ENCODE data around the gene SLC25A41.
A peak's percentile ranks its signal among the peaks of the same experiment; 100 is the strongest.
"Not testable (repeated sequence)": the region's sequence is repeated elsewhere in the genome, so short reads cannot be mapped to it uniquely, and the experiment has no call there.

The SLC25A41 gene

GRCh38 chr19:6459262-6460098 is 25.9 kb upstream of the SLC25A41 start, which contains the start of gene SLC25A23:
Gene SLC25A23 (minus strand): TSS chr19:6459792. CDS start chr19:6459628, 164 bp downstream.
- peak in 5 of 6 experiments; percentile 28 to 68 (median 61) for DNase-seq

- no peak for DNase-seq
Measured at GRCh38 chr19:6458695-6459261, 25.2 kb upstream of the SLC25A41 start.

- DNase-seq = no peak
Measured at GRCh38 chr19:6457958-6458694, 24.6 kb upstream of the SLC25A41 start.

DNA sequence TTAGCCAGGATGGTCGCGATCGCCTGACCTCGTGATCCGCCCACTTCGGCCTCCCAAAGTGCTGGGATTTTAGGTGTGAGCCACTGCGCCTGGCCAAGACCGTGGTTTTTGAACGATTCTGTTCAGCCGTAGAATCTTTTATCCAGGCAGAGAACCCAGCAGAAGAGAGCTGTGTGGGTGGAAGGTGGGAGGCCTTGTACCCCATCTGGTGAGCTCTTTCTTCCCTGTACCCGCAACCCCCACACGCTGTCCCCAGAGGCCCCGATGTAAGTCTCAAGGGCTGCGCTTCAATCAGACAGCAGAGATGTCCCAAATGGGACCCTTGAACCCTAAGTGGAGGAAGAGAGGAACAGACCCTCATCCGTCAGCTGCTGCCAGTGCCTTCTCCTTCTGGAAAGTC is 22.4 kb upstream of the SLC25A41 start:
- DNase-seq = no peak

DNA sequence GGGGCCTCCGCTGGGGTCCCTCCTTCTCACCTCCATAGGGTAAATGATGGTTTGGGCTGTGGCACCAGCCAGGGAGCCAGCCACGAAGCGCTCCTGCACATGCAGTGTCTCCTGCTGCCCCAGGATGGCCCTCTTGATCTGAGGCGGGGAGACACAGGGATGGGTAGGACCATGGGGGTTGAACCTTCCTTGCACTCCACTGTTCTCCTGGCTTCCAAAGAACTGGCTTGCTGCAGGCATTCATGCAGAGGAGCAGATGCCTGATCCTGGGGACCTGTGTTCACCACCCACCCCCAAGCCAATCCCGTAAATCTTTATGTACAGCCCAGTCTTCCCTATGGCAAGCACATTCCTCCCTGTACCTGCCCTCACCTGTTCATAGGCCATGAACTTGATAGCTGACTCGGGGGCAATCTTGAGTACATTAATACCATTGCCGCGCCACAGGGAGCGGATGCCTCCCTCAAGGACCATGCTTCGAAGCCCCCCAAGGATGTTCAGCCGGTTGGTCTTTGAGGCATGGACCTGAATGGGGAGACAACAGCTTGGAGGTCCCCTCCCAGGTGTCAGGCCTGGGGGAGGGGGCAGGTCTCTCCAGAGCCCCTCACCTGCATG is 20.5 kb upstream of the SLC25A41 start:
- no peak for DNase-seq

DNA sequence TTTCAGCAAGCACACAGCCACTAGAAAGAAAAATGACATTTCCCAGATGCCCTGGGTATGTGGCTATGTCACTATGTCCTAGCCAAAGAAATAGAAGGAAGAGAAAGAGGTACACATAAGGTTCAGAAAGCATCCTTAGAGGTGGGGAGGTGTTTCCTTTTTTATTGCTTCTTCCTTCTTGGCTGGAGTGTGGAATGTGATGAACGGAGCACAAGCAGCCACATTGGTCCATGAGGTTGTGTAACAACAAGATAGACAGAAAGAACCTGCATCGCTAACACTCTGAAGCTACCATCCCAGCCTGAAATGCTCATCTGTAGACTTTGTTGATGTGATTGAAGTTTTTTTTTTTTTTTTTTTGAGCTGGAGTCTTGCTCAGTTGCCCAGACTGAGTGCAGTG is 19.3 kb upstream of the SLC25A41 start:
- no peak for DNase-seq

DNA sequence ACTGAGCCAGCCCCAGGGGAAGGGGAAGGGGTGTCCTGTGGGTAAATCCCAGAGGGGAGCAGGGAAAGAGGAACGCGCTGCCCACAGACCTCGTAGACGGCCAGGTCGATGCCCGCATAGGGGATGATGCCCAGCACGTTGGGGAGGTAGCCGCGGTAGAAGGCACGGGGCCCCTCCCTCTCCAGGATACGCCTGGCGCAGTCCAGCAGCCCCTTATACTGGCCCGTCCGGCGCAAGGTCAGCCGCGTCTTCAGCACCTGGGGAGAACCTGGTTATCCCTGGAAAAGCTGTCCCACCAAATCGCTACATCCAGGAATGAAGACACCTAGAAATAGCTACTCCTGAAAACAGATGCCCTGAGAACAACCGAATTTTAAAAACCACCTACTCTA is 18.7 kb upstream of the SLC25A41 start:
- no peak for DNase-seq

- DNase-seq = no peak
Measured at GRCh38 chr19:6451583-6452222, 18.1 kb upstream of the SLC25A41 start.

GRCh38 chr19:6450166-6450565 is 16.6 kb upstream of the SLC25A41 start:
- DNase-seq = no peak

- DNase-seq = no peak
Measured at GRCh38 chr19:6448045-6448444, 14.5 kb upstream of the SLC25A41 start.

GRCh38 chr19:6446452-6446851 is 12.9 kb upstream of the SLC25A41 start:
- no peak for DNase-seq

DNA sequence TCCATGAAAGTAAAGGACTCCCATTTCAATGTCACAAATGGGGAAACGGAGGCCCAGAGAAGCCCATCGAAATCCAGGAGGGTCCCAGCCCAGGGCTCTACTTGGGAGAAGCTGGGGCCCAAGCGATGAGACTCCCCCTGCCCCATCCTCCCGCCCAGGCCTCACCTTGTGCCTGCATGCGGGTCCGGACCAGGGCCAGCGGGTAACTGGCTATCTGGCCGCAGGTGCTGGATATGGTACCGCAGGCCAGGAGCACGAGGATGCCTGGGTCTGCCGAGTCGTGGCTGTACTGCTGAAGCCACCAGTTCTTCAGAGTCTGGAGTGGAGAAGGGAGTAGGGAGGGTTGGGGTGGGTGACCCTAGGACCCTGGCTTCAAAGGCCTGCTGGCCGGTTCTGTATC is 10.4 kb upstream of the SLC25A41 start:
- DNase-seq = no peak

DNA sequence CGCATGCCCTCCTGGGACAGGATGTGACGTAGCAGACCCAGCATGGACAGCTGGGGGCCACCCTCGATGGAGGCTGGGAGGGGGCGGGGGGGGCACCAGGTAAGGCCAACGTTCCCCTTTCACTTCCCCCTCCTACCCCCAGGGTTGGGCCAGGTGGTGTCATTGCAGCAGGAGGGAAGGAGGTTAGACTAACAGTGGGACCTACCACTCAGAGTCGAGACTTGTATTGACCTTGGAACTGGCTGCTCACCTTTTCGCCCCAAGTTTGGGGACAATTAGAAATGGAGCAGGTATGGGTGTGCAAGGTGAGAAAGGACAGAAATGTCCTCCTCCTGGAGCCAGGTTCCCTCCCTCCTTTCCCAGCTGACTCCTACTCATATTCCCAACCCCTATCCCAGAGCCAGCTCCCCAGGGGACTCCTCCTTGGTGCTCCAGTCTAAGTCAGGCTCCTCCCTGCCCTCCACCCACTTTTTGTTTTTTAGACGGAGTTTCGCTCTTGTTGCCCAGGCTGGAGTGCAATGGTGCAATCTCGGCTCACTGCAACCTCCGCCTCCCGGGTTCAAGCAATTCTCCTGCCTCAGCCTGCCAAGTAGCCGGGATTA is 8.6 kb upstream of the SLC25A41 start:
- DNase-seq = no peak

GRCh38 chr19:6440905-6441304 is 7.3 kb upstream of the SLC25A41 start:
- no peak for DNase-seq

DNA sequence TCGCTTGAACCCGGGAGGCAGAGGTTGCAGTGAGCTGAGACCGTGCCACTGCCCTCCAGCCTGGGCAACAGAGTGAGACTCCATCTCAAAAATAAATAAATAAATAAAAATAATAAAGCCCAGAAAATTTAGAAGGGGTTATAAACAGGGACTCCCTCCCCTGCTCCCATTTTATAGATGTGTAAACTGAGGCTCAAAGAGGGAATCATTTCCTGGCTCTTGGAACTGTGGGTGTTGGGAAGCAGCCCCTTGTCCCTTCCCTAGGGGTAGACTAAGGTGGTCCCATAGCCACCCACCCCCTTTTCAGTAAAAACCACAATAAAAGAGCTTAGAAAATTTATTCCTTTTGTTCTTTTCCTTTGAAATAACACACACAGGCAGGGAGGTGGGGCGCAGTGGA is 6.2 kb upstream of the SLC25A41 start:
- no peak for DNase-seq

DNA sequence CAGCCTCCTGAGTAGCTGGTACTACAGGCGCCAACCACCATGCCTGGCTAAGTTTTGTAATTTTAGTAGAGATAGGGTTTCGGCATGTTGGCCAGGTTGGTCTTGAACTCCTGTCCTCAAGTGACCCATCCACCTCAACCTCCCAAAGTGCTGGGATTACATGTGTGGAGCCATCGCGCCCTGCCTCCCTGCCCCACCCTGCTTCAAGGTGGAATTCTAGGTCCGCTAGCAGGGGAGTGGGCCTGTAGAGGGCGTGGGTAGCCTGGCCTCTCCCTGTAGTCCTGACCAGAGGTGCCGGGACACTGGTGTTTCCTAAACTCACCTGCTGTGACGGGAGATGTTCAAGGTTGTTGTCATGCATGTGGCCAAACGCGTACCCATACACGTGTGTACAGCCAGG is 398 bp downstream of the SLC25A41 start:
- DNase-seq = no peak

DNA sequence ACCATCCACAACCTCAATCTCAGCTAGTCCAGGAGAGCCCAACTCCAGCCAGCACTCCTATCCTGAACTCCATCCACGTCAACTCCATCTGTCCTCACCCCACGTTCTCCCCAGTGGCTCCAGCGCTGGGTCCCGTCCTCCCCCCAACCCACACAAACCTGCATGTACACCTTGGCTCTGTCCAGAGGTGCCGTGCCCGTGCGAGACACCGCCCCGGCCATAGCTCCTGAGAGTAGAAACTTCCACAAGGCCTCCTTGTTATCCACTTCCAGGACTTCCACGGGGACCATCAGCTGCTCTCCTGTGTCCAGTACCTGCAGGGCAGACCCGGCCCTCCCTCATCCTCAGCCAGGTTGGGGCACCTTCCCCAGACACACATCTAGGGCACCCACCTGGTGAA is 1.7 kb downstream of the SLC25A41 start:
- DNase-seq = no peak

DNA sequence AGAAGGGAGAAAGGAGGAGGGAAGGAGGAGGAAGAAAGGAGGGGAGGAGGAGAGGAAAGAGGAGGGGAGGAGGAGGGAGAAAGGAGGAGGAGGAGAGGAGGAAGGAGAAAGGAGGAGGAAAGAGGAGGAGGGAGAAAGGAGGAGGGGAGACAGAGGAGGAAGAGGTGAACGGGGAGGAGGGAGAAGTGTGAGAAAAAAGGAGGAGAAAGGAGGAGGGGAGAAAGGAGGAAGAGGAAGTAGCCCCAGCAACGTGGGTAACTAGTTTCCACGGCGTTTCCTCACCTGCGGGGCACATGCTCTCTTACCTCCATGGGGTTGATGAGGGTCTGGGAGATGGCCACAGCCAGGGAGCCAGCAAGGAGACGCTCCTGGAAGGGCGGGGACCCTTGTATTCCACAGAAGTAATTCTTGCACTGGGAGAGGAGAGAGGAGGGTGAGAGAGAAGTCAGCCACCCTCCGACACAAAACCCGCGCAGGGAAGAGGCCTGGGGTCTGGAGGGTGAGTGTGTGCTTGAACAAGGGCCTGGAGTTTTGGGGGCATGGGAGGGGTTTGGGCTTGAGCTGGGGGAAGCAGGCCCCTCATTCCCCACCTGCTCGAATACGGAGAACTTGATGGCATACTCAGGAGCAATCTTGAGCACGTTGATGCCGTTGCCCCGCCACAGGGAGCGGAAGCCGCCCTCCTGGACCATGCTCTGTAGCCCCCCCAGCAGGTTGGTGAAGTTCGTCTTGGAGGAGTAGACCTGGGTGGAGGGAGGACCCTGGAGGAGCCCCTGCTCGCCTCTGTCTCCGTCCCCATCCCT is 3.9 kb downstream of the SLC25A41 start:
- DNase-seq = no peak

GRCh38 chr19:6428692-6429418 is 4.7 kb downstream of the SLC25A41 start:
- not testable (repeated sequence) for DNase-seq

DNA sequence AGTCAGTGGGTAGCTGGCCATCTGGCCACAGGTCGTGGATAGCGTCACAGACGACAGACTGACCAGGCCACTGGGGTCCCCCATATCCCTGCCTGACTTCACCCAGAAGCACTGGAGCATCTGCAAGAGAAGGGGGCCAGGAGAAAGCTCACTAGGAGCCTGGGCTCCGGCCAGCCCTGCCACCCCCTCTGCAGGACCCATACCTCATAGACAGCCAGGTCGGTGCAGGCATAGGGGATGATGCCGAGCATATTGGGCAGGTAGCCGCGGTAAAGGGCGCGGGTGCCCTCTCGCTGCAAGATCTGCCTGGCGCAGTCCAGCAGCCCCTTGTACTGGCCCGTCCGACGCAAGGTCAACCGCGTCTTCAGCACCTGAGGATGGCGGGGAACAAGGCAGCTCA is 6.4 kb downstream of the SLC25A41 start:
- DNase-seq = no peak

Measured in stimulated activated naive CD4-positive, alpha-beta T cell (primary cell).